Smooth muscle cell (in vitro differentiated cells): ENCODE measurements around the gene XK. TPM values are rescaled to one million over a fixed set of nuclear protein-coding genes. Genes with fewer than 3 reads are reported as not detected.

Source experiments
- DNase-seq: peaks from one replicate; lab custom pipeline; 2025; ENCODE audit not compliant: unreplicated experiment; lab: John Stamatoyannopoulos, UW
- H2AFZ ChIP-seq: fragments of 200-600 bp; sonication (generic); 2 replicates; pipeline ENCODE4 v1.6.0; 2016; ENCODE audit warnings: antibody characterized with exemption, low read depth, mild to moderate bottlenecking
- H3F3A ChIP-seq: fragments of 200-600 bp; sonication (generic); 2 replicates; pipeline ENCODE4 v1.6.0; 2017; ENCODE audit warnings: antibody characterized with exemption, low read depth
- H3K27ac ChIP-seq: fragments of 200-600 bp; sonication (generic); 2 replicates; pipeline ENCODE4 v1.5.1; 2016; ENCODE audit warnings: low read depth, mild to moderate bottlenecking
- H3K27me3 ChIP-seq: fragments of 200-600 bp; sonication (generic); 2 replicates; pipeline ENCODE4 v1.6.1; 2016; ENCODE audit warnings: low read depth, mild to moderate bottlenecking
- H3K36me3 ChIP-seq: fragments of 200-600 bp; sonication (generic); 2 replicates; pipeline ENCODE4 v1.5.1; 2016; ENCODE audit warnings: low read depth
- H3K4me1 ChIP-seq: fragments of 200-600 bp; sonication (generic); 2 replicates; pipeline ENCODE4 v1.5.1; 2016; ENCODE audit warnings: low read depth
- H3K4me2 ChIP-seq: fragments of 200-600 bp; sonication (generic); 2 replicates; pipeline ENCODE4 v1.6.0; 2016; ENCODE audit warnings: mild to moderate bottlenecking
- H3K4me3 ChIP-seq: fragments of 200-600 bp; sonication (generic); 2 replicates; pipeline ENCODE4 v1.5.1; 2016; ENCODE audit warnings: mild to moderate bottlenecking
- H3K79me2 ChIP-seq: fragments of 200-600 bp; sonication (generic); 2 replicates; pipeline ENCODE4 v1.6.0; 2016; ENCODE audit warnings: low read depth, mild to moderate bottlenecking
- H3K9ac ChIP-seq: fragments of 200-600 bp; sonication (generic); 2 replicates; pipeline ENCODE4 v1.6.0; 2016; ENCODE audit warnings: low read depth
- H3K9me3 ChIP-seq: fragments of 200-600 bp; sonication (generic); replicated peaks from 2 replicates; pipeline ENCODE4 v1.5.1; 2016; ENCODE audit warnings: low read depth
- H4K20me1 ChIP-seq: fragments of 200-600 bp; sonication (generic); 2 replicates; pipeline ENCODE4 v1.6.0; 2016; ENCODE audit warnings: low read depth
- WGBS: methylation state at CpG from one replicate; pipeline ENCODE4 v1.1.7; 2016; ENCODE audit warnings: low lambda C conversion rate; 5-methylcytosine and 5-hydroxymethylcytosine counted together
- polyA plus RNA-seq: library from polyadenylated mRNA; unstranded; fragments of >200 nt; fragmentation: Nextera tagmentation; extraction: Ambion mirVana; gene quantifications from 2 replicates; pipeline ENCODE4 v1.2.1, GENCODE V29; 2016
- total RNA-seq: library from RNA; depleted of rRNA; stranded (reverse); fragments of >200 nt; gene quantifications from 2 replicates; pipeline ENCODE4 v1.2.3, GENCODE V29; 2014
- TF ChIP-seq, protein P1 (sequence below): fragments of 200-600 bp; sonication (generic); IDR thresholded peaks from 2 replicates; pipeline ENCODE4 v1.5.1; 2017; ENCODE audit warnings: borderline replicate concordance, mild to moderate bottlenecking, antibody characterized with exemption; ENCODE audit not compliant: insufficient read depth, poor library complexity, severe bottlenecking

Gene XK
- total and polyA plus RNA-seq, 2 experiments from 2014 or later = 0.13 TPM; not detected in 1

- Histone ChIP-seq H3K27me3 (no peaks in the 10 kb centered on the region), H3K27ac (no peak overlapping the region), H3F3A (no peaks in the 10 kb centered on the region), H2AFZ (no peak overlapping the region), H3K9ac (no peak overlapping the region), H3K4me1 (no peaks in the 10 kb centered on the region), H3K79me2 (no peaks in the 10 kb centered on the region), H3K4me2 (no peak overlapping the region), H4K20me1 (no peaks in the 10 kb centered on the region), H3K4me3 (no peak overlapping the region), H3K9me3 (no peaks in the 10 kb centered on the region), H3K36me3 (no peaks in the 10 kb centered on the region)
- WGBS = 82% methylated on average over 1 of the region's 1 CpG
- no peak for DNase-seq
- TF ChIP-seq, protein P1, sequence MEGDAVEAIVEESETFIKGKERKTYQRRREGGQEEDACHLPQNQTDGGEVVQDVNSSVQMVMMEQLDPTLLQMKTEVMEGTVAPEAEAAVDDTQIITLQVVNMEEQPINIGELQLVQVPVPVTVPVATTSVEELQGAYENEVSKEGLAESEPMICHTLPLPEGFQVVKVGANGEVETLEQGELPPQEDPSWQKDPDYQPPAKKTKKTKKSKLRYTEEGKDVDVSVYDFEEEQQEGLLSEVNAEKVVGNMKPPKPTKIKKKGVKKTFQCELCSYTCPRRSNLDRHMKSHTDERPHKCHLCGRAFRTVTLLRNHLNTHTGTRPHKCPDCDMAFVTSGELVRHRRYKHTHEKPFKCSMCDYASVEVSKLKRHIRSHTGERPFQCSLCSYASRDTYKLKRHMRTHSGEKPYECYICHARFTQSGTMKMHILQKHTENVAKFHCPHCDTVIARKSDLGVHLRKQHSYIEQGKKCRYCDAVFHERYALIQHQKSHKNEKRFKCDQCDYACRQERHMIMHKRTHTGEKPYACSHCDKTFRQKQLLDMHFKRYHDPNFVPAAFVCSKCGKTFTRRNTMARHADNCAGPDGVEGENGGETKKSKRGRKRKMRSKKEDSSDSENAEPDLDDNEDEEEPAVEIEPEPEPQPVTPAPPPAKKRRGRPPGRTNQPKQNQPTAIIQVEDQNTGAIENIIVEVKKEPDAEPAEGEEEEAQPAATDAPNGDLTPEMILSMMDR = no peak
Observed at GRCh38 chrX:37745835-37746217, 60.2 kb downstream of the XK start.

DNA sequence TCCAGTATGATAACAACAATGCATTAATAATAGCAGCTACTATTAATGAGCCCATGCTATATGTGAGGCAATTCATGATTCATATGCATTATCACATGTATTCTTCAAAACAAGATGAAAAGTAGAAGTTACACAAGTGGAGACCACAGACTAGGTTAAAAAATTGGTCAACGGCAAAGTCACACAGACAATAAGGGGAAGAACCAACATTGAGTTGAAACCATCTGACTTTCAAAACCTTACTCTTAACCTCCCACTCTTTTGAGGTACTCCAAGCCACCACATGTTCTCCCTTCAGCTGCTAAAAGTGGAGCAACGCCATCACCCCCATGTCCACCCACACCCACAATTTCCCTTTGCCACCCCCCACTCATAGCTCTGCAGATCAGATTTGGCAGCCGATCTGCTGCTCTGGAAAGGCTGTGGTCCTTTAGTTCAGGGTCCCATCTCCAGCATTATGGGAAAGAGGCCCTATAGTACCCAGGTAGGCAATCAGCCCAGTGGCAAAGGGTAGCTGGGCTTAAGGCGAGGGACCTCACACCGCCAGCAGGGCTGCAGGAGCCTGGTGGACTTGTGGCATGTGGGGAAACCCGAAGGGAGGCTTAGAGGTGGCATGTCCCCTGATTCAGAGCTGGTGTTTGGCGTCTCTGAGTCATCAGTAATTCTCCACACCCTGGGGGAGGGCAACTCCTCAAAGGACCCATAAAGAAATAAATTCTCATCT lies 60.8 kb downstream of the XK start:
- 70% methylated on average over 7 of the region's 7 CpGs for WGBS
- TF ChIP-seq, protein P1 = no peak
- H3K9me3 ChIP-seq = no peaks in the 10 kb centered on the region
- H4K20me1 ChIP-seq = no peaks in the 10 kb centered on the region
- no peaks in the 10 kb centered on the region for H3F3A ChIP-seq
- H3K27ac ChIP-seq = no peak overlapping the region
- no peak overlapping the region for H3K9ac ChIP-seq
- H3K4me2 ChIP-seq = no peak overlapping the region
- no peak for DNase-seq
- H2AFZ ChIP-seq = no peak overlapping the region
- H3K4me1 ChIP-seq = no peaks in the 10 kb centered on the region
- H3K79me2 ChIP-seq = no peaks in the 10 kb centered on the region
- no peaks in the 10 kb centered on the region for H3K36me3 ChIP-seq
- H3K4me3 ChIP-seq = no peak overlapping the region
- no peaks in the 10 kb centered on the region for H3K27me3 ChIP-seq

DNA sequence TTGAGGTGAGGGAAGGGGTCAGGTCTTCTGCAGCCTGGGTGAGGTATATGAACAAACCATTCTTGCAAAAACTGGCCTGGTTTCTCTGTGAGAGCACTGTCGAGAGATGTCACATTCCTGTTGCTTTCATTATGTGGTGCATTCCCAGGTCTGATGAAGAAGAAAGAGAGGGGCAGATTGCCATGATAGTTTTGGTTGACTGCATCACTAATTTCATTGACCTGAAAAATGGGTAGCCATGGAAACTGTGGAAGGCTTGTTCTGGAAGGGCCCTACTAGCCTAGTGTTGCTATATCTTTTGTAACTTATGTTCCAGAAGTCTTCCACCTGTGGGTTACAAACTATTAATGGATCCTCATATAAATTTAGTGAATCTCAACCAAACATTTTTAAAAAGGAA lies 61.4 kb downstream of the XK start:
- no peaks in the 10 kb centered on the region for H3F3A ChIP-seq
- H3K27ac ChIP-seq = no peak overlapping the region
- DNase-seq = no peak
- no peak overlapping the region for H2AFZ ChIP-seq
- H3K79me2 ChIP-seq = no peaks in the 10 kb centered on the region
- no peaks in the 10 kb centered on the region for H3K9me3 ChIP-seq
- H3K9ac ChIP-seq = no peak overlapping the region
- H3K27me3 ChIP-seq = no peaks in the 10 kb centered on the region
- no peak overlapping the region for H3K4me3 ChIP-seq
- H3K4me1 ChIP-seq = no peaks in the 10 kb centered on the region
- no peaks in the 10 kb centered on the region for H4K20me1 ChIP-seq
- H3K4me2 ChIP-seq = no peak overlapping the region
- TF ChIP-seq, protein P1 = no peak
- no peaks in the 10 kb centered on the region for H3K36me3 ChIP-seq
- 59% methylated on average over 1 of the region's 1 CpG for WGBS

- H4K20me1 ChIP-seq = no peaks in the 10 kb centered on the region
- no peaks in the 10 kb centered on the region for H3F3A ChIP-seq
- no peaks in the 10 kb centered on the region for H3K9me3 ChIP-seq
- TF ChIP-seq, protein P1 = no peak
- no peaks in the 10 kb centered on the region for H3K4me1 ChIP-seq
- H3K9ac ChIP-seq = no peak overlapping the region
- no peaks in the 10 kb centered on the region for H3K79me2 ChIP-seq
- no peaks in the 10 kb centered on the region for H3K27me3 ChIP-seq
- no peak overlapping the region for H2AFZ ChIP-seq
- no peak overlapping the region for H3K4me3 ChIP-seq
- H3K4me2 ChIP-seq = no peak overlapping the region
- H3K36me3 ChIP-seq = no peaks in the 10 kb centered on the region
- 69% methylated on average over 2 of the region's 2 CpGs for WGBS
- no peak for DNase-seq
- H3K27ac ChIP-seq = no peak overlapping the region
Observed at GRCh38 chrX:37752281-37752680, 66.7 kb downstream of the XK start.
